Anterior cingulate cortex (tissue), 58 donors: ENCODE measurements around the gene SV2B.

Experiments used
- DNase-seq, 58 donors: peaks; one replicate each; lab custom pipeline; 2025; lab: John Stamatoyannopoulos, UW

Gene SV2B

DNA sequence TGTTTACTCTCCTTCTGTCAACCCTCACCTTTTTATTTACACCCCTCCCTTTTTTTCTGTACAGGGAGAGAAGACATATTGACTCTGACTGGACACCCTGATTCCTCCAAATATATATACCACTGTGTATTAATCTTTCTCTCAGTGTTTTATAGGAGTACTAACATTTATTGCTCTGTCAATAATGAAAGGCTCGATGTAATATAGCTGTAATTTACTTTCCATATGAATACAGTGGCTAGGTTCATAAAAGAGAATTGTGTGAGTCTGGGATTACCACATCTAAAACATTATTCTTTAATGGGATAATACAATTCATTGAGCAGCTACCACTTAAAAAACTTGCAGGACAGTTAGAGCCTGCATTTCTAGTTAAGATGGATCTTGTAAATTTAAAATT, 194.3 kb downstream of the SV2B start:
- DNase-seq = no peak

DNA sequence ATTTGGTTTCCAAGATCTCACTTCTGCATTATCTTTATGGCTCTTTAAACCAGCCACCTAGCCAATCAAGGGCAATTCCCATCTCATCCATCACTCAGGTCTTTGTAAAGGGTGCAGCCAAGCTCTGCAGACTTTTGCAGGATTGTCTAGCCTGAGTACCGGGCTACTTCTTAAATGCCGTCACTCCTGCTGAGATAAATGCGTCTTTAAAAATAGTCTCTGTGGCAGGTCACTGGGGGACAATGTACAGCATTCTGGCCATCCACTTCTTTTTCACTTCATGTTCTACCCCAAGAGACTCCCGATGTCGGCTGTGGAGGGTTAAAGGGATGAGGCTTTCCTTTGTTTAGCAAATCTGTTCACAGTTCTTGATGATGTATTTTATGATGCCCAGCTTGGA, 194.7 kb downstream of the SV2B start:
- DNase-seq = no peak

DNA sequence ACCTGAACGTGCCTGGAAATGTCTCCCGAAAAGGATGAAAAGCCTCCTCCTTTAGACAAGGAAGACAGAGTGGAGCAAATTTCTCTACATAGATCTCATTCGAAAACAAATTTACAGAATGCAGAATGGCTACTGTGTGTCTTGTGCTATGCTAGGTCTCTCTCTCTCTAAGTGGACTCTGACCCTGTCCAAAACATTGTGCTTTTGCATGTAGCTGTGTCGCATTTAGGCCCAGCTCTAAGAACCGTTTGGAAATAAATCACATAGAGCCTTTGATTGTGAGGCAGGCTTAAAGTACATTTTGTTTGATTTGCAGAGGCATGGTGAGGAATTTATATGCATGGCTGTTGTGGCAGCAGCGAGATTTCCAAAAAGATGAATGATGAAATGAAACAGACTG, 198.0 kb downstream of the SV2B start:
- no peak for DNase-seq

DNA sequence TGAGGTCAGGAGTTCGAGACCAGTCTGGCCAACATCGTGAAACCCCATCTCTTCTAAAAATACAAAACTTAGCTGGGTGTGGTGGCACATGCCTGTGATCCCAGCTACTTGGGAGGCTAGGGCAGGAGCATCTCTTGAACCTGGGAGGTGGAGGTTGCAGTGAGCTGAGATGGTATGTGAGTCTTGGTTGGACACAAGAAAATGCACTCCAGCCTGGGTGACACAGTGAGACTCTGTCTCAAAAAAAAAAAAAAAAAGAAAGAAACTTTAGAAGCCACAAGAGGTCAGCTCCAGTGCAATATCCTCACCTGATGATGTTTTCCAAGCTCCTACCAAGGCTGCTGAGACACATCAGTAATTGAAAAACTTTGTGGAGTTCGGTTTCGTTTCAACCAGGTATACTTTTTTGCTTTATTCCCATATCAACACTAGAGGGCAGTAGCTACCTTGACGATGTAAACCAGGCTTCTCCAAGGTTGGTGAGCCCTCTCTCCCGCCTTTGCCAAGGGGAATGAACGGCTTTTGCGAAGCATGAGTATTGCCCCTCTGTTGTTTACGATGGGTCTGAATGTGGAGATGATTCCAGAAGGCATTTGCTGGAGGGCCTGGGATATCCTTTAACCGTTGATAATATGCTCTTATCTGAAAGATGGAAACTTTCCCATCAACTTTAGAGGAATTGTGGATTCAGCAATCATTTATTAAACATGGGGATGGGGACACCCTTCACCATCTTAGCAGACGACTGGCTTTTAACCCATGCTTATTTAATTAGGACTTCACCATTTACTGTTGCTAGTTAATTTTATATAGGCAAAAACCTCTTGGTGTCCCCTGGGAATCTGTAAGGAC, 202.8 kb downstream of the SV2B start:
- peak in 18 of 58 donors; percentile 2 to 74 (median 14) for DNase-seq

DNA sequence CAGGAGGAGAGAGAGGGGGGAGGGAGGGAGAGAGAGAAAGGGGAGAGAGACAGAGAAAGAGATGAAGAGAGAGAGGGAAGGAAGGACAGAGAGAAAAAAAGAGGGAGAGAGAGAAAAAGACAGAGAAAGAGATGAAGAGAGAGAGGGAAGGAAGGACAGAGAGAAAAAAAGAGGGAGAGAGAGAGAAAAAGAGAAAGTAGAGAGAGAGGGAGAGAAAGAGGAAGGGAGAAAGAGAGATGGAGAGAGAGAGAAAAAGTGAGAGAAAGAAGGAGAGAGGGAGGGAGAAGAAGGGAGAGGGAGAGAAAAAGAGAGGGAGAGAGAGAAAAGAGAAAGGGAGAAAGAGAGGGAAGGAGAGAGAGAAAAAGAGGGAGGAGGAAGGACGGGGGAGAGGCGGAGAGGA, 204.2 kb downstream of the SV2B start:
- DNase-seq = no peak

DNA sequence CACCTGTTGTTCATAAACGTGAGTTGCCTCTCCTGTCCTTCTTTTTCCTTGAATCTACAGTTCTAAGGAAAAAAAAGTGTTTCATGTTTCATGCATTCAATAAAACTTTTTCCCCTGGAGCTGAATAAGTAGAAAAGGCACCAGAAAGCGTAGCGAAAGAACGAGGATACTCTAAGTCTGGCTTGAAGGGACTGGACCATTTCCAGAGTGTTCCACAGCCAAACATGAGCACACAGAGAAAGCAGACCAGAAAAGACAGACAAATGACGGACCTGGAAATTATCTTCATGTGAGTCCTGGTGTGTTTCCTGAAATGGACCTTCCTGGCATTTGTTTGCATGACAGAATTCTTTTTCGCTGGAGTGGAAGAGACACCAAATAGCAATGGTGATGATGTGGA, 204.7 kb downstream of the SV2B start:
- DNase-seq = no peak

DNA sequence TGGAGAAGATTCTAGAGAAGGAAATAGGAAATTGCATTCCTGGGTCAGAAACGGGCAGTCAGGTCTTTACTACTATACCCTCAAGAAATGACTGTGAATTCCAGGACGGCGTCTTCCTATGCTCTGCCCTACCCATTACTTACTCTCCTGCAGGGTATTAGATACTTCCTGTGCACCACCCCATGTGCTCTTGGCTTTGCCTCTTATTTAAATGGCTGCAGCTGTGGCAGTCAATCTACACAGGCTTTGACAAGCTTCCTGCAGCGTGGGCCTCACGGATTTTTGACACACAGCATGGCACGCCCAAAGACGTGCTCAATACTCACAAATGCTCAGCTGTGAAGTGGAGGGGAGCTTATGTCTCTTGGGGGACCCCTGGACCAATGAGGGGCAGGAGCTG, 206.1 kb downstream of the SV2B start:
- DNase-seq = no peak

DNA sequence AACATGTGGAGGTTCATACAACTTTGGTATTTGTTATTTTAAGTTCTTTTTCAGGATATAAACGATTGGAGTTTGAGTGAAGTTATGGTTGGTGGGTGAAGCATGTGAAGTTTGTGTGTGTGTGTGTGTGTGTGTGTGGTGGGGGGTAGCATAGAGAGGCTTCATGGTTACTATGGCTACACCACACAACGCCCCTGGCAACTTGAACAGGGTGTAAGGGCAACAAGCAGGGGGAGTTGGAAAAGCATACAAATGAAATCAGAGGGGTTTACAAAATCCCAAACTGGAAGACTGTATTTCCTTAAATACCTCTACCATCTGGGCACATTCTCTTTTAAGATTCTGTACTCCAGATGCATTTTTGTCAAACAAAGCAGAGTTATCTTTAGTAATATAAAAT, 207.5 kb downstream of the SV2B start:
- no peak for DNase-seq

DNA sequence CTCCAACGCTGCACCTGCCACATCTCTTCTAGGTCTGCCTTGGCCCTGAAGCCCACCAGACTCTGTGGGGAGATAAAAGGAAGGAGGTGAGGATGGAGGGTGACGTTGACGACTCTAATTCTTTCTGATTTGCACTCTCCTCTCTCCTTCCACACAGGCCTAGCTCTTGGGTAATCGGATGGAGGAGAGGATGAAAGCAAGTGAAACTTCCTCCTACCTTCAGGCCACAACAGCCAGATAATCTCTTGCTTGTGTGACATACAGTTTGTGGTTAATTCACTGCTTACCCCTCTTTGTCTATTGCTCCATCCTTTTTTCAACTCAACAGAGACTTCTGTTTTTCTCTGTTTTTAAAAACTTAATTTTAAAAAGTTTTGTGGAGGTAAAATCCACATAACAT, 208.1 kb downstream of the SV2B start:
- DNase-seq = no peak

DNA sequence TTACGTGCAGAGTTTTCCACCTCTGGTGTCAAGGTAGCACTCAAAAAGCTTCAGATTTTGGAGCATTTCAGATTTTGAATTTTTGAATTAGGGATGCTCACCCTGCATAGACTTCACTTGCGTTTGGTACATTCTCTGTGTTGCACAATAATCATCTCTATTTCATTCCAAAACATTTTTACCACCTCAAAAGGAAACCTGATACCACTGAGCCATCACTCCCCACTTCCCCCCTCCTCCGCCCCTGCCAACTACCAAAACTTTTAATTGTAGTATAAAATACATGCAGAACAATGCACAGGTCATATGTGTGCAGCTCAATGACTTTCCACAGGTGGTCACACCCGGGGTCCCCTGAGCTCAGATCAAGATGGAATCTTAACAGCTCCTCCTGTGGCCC, 208.8 kb downstream of the SV2B start:
- DNase-seq = no peak

DNA sequence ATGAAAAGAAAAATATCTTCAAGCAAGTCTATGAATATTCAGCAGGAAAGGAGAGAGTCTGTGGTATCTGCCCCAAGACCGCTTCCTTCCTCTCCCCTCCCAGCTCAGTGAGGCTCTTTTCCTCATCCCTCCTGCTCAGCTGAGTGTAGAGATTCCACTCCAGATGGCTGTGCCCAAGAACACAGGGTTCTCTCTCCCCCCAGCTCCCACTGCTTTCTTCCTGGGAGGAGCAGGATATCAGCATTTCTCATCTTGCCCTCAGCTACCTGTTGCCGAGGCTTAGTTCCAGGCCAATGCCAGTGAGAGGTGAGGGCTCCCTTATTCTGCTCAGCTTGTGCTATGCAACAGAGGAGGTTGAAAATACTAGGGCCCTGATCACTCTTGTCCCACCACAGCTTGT, 211.9 kb downstream of the SV2B start:
- no peak for DNase-seq

DNA sequence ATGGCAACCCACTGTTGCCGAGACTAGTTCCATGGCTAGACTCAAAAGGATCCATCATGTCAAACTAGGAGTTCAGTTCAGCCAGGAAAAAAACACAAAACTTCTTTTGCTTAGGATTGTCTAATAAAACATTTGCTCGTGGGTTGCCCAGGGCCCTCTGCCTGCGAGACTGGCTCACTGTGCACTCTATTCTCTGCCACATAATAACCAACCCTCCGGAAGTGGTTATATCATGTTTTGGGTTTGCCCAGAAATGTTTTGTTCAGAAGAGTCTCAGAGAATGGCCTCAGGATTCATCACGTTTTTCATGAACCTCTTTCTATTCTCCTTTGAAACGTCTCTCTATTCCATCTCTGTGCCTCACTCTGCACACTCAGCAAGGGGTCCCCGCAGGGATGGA, 216.1 kb downstream of the SV2B start:
- no peak for DNase-seq

DNA sequence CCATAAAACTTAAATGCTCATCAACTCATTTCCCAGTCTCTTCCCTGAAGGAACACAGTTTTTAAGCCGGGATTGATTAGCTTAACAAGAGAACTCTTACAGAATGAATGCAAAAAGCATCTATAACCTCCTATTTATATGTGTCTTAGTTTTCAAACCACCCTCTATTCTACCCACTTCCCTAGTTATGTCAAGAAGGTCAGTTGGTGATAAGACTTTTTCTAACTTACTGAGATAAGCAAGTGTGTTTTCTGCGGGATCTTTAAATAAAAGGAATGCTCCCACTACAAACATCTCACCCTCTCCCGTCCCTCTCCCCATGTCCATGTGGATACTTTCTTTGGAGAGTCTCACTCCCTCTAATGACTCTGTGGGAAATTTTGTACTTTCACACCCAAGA, 218.5 kb downstream of the SV2B start:
- DNase-seq = no peak

DNA sequence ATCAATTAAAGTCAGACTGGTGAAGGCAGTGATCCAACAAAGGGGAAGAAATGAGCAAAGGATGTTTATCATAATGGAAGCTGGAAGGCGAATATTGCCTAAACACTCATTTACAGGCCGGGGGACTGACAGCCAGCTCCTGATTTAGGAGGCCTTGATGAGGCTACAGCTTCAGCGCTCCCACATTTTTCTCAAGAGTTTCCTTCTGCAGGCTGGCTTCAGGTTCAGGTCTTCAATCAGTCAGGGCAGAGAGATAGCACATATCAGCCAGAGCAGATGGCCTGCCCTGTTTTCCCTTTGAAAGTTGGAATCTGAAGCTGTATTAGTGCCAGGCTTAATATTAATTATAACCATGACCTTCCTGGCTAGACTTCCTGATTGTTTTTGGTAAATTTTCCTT, 218.9 kb downstream of the SV2B start:
- DNase-seq = no peak

DNA sequence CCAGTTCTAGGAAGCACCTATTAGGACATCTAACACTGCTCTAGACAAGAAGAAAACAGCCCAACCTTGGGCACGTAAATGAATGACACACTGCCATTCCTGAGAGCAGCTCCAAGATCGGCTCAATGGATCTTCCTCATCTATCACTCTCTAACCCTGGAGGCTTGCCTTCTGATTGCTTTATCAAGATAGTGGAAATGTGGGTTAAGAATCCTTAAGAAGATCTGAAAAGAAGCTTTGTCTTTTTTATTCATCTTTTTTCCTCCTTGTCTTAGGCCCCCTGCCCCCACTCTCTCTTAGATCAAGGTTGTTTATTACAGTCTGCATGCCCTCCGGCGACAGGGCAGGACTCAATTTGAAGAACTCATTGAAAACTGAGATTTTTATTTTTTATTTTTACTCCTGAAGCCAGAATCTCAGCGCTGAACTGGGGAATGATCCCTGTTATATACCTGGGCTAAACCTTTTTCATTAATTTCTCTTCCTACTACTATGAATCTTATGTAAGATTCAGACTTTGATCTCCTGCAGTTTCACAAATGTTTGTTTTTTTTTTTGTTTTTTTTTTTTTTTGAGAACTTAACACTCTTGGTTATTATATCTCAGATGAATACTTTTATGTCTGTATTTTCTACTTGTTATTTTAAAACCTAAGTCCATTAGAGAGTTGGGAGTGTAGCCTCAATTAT, 219.5 kb downstream of the SV2B start:
- no peak for DNase-seq

DNA sequence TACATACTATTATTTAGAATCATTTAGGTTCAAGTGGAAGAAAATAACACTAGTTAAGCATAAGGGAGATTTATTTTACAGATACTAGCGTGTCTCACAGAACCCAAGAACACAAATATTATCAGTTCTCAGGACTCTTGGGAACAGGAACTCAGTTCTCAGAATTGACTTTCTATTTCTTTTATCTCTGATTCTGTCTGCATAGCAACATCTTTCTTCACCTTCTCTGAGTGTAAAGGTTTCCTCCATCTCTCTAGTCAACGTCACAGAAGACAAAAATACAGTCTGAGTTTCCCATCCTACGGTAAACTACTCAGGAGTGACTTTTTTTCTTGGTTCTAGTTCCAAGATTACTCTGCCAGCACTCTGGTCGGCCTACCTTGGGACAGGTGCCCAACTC, 220.0 kb downstream of the SV2B start:
- no peak for DNase-seq

DNA sequence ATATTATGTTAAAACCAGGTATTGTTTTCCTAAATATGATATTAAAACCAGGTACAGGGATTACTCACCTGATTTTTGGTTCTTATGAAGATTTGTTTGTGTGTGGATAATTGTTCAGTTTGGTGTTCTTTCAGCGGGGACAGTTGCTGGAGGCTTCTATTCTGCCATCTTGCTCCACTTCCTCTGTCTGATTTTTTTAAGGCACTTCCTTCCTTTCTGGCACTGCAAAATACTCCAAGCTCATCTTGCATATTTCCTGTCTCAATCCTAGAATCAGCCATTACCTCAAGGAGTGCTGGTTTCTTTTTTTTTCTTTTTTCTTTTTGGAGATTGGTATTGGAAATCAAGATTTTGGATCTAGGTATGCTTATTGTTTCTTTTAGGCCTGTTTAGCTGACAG, 229.9 kb downstream of the SV2B start:
- DNase-seq = no peak

DNA sequence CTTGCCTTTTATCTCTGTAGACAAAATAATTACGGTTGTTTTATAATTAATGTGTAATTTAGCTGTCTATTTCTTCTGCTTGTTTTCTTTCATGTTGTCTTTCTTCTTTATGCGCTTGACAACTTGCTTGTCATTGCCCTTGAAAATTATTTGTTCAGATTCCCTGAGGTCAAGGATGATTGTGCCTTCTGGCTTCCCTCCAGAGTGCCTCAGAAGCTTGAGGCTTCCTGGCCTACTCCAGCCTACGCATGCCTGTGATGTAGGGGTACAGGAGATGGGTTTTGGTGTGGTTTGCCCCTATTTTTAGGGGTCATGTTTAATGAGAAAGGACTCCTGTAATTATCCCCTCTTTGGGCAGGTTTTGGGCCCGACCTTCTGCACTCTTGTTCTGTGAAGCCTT, 231.5 kb downstream of the SV2B start:
- no peak for DNase-seq

DNA sequence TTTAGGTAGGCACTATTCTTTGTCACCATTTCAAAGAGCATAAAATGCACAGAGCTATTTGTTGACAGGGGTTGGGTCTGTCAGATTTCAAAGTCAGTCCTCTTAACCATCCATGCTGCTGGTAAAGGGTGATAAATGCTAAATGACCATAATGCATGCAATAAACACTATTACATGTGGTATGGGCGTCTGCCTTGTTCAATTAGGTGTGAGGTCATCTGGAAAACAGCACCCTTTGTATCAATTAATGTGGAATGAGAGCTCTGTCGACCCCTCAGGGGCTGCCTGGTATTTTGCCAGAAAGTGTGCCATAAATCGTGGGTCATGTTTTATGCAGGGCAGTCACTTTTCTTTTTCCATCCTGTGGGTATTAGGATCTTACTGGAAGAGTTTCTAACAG, 235.6 kb downstream of the SV2B start:
- DNase-seq = no peak

DNA sequence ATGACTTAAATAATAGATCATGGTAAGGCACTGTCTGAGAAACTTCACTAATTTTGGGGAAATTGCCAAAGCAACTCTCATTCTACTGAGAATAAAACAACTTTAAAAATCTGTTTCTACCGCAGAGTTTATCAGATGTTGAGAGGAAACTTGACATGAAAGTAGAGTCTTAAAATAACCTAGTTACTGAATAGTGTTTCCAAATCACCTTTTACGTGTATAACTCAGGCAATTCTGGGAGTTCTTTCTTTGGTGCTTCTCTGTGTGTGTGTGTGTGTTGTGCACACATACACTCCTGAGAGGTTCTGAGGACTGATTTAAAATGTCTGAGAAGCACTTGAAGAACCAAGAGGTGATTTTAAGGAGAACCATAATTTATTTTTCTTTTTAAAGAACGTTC, 236.6 kb downstream of the SV2B start:
- DNase-seq = no peak

DNA sequence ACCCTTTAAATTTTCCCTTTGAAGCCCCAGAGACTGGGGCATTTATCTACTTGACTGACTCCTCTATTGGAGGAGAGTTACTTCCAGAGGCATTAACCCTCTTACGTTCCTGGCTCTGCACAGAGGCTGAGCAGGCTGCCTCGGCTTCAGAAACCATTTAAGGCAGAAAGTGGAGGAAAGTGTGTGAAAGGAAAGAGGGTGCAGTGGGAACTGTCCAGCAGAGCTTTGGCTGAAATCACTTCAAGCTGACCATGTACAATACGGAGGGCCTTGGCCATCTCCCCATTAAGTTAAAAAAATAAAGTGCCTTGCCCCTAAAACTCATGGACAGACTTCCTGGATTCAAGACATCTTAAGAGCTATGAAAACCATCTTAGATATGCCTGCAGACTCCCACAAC, 238.7 kb downstream of the SV2B start:
- no peak for DNase-seq

DNA sequence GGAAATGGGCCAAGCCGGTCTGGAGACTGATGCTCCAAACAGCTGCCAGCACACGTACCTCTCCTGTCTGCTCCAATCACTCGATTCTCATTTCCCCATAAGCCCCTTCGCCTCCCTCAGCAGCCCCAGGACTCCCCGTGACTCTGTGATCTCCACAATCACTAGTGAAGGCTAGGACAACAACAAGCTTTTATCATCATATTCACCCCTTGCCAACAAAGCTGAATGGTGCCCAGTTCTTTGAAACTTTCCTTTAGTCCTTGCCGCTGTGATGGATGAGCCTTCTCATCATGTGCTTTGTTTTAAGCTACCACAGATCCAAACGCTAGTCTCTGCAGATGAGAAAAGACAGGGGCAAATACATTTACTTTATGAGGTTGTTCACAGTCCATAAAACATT, 242.0 kb downstream of the SV2B start:
- DNase-seq = peak in 4 of 58 donors; percentile 2 to 14 (median 4)
